ENCODE measurements around the gene CSGALNACT2. TPM values are rescaled to one million over a fixed set of nuclear protein-coding genes. Genes with fewer than 3 reads are reported as not detected.

The CSGALNACT2 gene
- total RNA-seq, 1 experiment from 2014 or later: 8.9 TPM

DNA sequence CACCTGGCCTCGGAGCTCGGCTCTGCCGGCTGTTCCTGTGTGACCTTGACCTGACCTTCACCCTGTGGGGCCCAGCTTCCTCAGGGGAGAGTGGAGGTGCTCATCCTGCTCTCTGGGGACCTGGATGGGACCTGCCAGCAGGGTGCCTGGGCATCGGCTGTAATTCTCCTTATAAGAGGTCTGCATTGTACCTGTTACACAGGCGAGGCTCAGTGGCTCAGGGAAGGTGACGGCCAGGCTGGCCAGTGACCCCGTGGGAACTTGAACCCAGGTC is 32.4 kb upstream of the CSGALNACT2 start:
- no CpG with 5 or more reads among the region's 7 CpGs for WGBS (ENCODE audit: extremely low coverage, insufficient read length, low lambda C conversion rate)
- Histone ChIP-seq H4K5ac (ENCODE audit: insufficient read length, low read depth, low read length) (no peak overlapping the region), H2BK15ac (ENCODE audit: low read depth, low read length) (no peak overlapping the region; the same call in 1 of the 2 replicates), H3K4me2 (ENCODE audit: insufficient read depth, insufficient read length, low read length) (peak overlapping the region; percentile 65), H3K79me1 (ENCODE audit: insufficient read depth, low read depth, low read length, poor library complexity, severe bottlenecking) (no peaks in the 10 kb centered on the region), H4K8ac (replicated peaks; ENCODE audit: insufficient read length, low read depth, low read length) (no peak overlapping the region), H2AFZ (ENCODE audit: low read length) (no peak overlapping the region), H2AK5ac (ENCODE audit: insufficient read length, low read length) (no peak overlapping the region), H3K27me3 (ENCODE audit: insufficient read depth, low read length) (no peaks in the 10 kb centered on the region; the same call in 1 of the 2 replicates), H3K27ac (ENCODE audit: insufficient read length, low read depth, low read length) (no peak overlapping the region), H2BK120ac (ENCODE audit: low read depth, low read length, poor library complexity, severe bottlenecking) (no peak overlapping the region), H3K18ac (ENCODE audit: insufficient read length, low read depth, low read length) (no peak overlapping the region), H3K23ac (ENCODE audit: insufficient read length, low read depth, low read length) (no peak overlapping the region), H2BK12ac (ENCODE audit: insufficient read length, low read depth, low read length) (no peak overlapping the region), H4K91ac (ENCODE audit: insufficient read length, low read depth, low read length) (no peak overlapping the region), H4K20me1 (ENCODE audit: control insufficient read depth, insufficient read depth, insufficient read length) (no peaks in the 10 kb centered on the region), H3K9me3 (ENCODE audit: control insufficient read depth, low read depth, low read length) (no peaks in the 10 kb centered on the region), H3K4ac (ENCODE audit: low read depth, low read length) (no peak overlapping the region), H3K14ac (ENCODE audit: insufficient read depth, low read length) (no peak overlapping the region), H2BK20ac (ENCODE audit: low read depth, low read length, poor library complexity, severe bottlenecking) (no peak overlapping the region), H3K23me2 (ENCODE audit: insufficient read length, low read depth, low read length, poor library complexity, severe bottlenecking) (peaks cover 9% of the 10 kb centered on the region), H3K56ac (ENCODE audit: insufficient read length, low read depth, low read length) (no peak overlapping the region), H3K79me2 (ENCODE audit: insufficient read depth, low read length) (no peaks in the 10 kb centered on the region), H3T11ph (ENCODE audit: low read length) (no peak overlapping the region), H3K4me1 (ENCODE audit: insufficient read depth, low read length) (no peaks in the 10 kb centered on the region), H2BK5ac (ENCODE audit: insufficient read length, low read length) (no peak overlapping the region), H3K9ac (ENCODE audit: extremely low read depth, insufficient read length, low read length) (no peak overlapping the region)
- TF ChIP-seq, protein P1, sequence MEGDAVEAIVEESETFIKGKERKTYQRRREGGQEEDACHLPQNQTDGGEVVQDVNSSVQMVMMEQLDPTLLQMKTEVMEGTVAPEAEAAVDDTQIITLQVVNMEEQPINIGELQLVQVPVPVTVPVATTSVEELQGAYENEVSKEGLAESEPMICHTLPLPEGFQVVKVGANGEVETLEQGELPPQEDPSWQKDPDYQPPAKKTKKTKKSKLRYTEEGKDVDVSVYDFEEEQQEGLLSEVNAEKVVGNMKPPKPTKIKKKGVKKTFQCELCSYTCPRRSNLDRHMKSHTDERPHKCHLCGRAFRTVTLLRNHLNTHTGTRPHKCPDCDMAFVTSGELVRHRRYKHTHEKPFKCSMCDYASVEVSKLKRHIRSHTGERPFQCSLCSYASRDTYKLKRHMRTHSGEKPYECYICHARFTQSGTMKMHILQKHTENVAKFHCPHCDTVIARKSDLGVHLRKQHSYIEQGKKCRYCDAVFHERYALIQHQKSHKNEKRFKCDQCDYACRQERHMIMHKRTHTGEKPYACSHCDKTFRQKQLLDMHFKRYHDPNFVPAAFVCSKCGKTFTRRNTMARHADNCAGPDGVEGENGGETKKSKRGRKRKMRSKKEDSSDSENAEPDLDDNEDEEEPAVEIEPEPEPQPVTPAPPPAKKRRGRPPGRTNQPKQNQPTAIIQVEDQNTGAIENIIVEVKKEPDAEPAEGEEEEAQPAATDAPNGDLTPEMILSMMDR (conservative IDR thresholded peaks at IDR 0.05): no peak
- Mint-ChIP-seq H3K9me3 (peaks cover 0 to 2% of the 10 kb centered on the region in 2 experiments; a peak in 1 of 5 replicates), H3K27me3 (ENCODE audit: low read depth) (peaks cover 31% of the 10 kb centered on the region), H3K4me1 (peaks cover 4 to 6% of the 10 kb centered on the region in 2 experiments; a peak in 3 of 4 replicates), H3K4me3 (peak overlapping the region in 1 of 2 experiments; percentile 68; a peak in 1 of 5 replicates), H3K27ac (no peak overlapping the region), H3K36me3 (ENCODE audit: insufficient read depth in 1 of 3, low read depth in 3 of 3) (peaks cover 0 to 4% (median 2%) of the 10 kb centered on the region in 3 experiments; a peak in 3 of 7 replicates)
- DNase-seq: no peak
